ENCODE results near the gene SCIN. TPM values are rescaled to one million over a fixed set of nuclear protein-coding genes. Genes with fewer than 3 reads are reported as not detected.
A peak's percentile ranks its signal among the peaks of the same experiment; 100 is the strongest.

Gene SCIN
- total RNA-seq, 1 donor: 4.3 TPM

DNA sequence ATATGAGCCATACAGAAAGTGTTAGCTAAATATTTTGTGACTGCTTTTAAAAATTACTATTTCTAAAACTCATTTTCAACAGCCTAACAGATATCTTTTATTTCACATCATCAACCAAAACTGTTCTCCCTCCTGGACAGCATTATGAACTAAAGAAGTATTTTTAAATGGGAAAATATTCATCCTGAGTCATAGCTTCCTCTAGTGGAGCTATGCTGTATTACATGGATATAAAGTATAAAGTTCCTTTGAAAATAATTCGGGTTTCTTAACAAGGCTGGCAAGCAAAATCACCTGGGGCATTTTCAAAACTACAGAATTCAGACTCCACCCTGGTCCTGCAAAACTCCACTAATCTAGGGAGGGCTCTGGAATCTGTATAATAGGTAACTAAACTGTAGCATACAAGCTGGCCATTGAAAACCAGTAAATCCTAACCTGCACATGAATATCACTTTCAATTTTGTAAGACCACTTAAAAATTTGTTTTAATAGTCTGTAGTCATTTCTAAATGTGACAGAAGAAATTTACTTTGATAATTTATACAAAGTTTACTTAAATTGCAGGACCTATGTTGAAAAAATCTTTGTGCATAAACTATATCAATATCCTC, 53.5 kb downstream of the SCIN start:
- TF ChIP-seq CTCF (IDR thresholded peaks at IDR 0.05; ENCODE audit: insufficient read depth, low read depth, low read length): peak; percentile 84
- H3K4me3 ChIP-seq (ENCODE audit: low read depth, low read length): no peak overlapping the region
- DNase-seq (ENCODE audit: low read depth): peak; percentile 34

DNA sequence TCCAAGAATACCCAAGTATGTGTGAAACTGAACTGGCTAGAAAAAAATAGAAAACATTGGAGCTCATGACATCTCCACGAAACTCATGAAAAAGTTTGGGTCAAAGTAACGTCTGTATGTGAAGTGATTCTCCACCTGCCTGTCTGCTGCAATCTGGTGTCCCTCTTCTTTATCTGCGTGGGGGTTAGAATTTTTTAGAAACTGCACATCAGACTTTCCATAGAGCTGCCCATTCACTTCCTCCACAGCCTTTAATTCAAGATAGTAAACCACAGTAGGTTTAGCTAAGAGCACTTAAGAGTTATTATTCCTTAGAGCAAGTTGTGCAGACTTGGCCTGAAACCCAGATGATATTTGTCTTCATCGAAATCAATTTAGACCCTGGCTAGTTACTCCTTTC, 55.3 kb downstream of the SCIN start:
- DNase-seq (ENCODE audit: low read depth): no peak
- TF ChIP-seq CTCF (IDR thresholded peaks at IDR 0.05; ENCODE audit: insufficient read depth, low read depth, low read length): no peak
- no peak overlapping the region for H3K4me3 ChIP-seq (ENCODE audit: low read depth, low read length)

DNA sequence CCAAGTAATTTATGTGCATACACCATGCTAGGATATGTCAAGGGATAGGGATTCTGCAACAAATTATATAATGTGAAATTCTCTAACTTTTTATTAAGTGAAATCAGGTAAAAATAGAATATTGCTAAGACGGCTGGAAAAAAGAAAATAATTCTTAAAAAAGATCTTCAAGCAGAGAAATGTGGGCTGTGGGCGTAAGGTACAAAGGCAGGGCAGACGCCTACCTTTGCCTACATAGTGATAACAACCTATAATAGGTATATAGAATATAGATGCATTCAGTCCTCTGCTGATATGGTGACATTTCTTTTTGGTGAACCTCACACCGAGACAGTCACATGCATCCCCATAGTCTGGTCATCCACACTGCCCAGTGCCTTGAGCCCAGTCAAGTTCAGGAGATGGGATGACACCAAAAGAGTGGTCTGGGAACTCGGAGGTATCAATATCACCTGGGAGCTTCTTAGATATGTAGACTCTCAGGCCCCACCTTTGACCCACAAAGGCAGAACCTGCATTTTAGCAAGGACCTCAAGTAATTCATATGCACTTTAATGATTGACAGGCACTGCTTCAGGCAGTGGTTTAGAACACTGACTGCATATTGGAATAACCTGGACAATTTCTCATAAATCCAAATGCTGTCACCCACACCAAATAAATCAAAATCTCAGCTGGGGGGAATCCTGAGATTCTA, 59.4 kb downstream of the SCIN start:
- no peak for DNase-seq (ENCODE audit: low read depth)
- H3K4me3 ChIP-seq (ENCODE audit: low read depth, low read length): no peak overlapping the region
- TF ChIP-seq CTCF (IDR thresholded peaks at IDR 0.05; ENCODE audit: insufficient read depth, low read depth, low read length): no peak

DNA sequence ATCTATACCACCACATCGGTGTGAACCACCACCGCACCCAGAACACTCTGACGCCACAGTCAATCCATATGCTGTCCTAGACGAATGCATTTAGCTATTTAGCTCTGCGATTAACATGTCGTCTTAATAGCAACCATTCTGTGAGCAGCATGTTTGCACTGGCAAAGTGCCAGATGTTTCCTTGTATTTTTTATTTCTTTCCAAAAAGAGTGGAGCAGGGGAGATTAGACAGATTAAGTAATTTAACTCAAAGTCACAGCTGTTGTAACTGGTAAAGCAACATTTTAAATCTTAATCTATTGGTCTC, 59.9 kb downstream of the SCIN start:
- no peak for TF ChIP-seq CTCF (IDR thresholded peaks at IDR 0.05; ENCODE audit: insufficient read depth, low read depth, low read length)
- no peak for DNase-seq (ENCODE audit: low read depth)
- no peak overlapping the region for H3K4me3 ChIP-seq (ENCODE audit: low read depth, low read length)

GRCh38 chr7:12633582-12633981, 63.1 kb downstream of the SCIN start:
- H3K4me3 ChIP-seq (ENCODE audit: low read depth, low read length): no peak overlapping the region
- TF ChIP-seq CTCF (IDR thresholded peaks at IDR 0.05; ENCODE audit: insufficient read depth, low read depth, low read length): no peak
- DNase-seq (ENCODE audit: low read depth): no peak

DNA sequence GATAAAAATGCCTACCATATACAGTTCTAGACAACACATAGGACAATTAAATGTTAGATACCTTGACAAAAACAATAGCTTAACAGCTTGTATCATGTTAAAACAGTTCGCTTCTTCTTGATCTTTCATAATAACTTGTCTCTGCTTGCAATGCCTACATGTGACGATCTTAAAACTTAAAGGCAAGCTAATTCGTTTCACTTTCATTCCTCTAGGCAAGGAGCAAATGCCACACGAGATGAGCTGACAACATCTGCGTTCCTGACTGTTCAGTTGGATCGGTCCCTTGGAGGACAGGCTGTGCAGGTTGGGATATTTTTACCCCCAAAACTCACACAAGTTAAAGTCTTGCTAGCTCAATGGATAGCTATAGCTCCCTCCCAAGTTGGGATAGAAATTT, 65.3 kb downstream of the SCIN start:
- DNase-seq (ENCODE audit: low read depth): peak; percentile 64
- H3K4me3 ChIP-seq (ENCODE audit: low read depth, low read length): peak overlapping the region; percentile 40
- no peak for TF ChIP-seq CTCF (IDR thresholded peaks at IDR 0.05; ENCODE audit: insufficient read depth, low read depth, low read length)

- DNase-seq (ENCODE audit: low read depth): no peak
- no peak overlapping the region for H3K4me3 ChIP-seq (ENCODE audit: low read depth, low read length)
- TF ChIP-seq CTCF (IDR thresholded peaks at IDR 0.05; ENCODE audit: insufficient read depth, low read depth, low read length): no peak
Observed at GRCh38 chr7:12637328-12637727, 66.8 kb downstream of the SCIN start.
